GM19467 (cell line): ENCODE results near the gene MAL.

Experiments
- ATAC-seq: cut with Tn5 transposase; IDR thresholded peaks from one replicate; pipeline ENCODE4 v1.9.1; 2021; ENCODE audit warnings: mild to moderate bottlenecking, moderate library complexity; ENCODE audit not compliant: unreplicated experiment

MAL gene

GRCh38 chr2:95025406-95026319 is at the start of gene MAL:
Gene MAL (plus strand): TSS chr2:95025708. CDS start chr2:95025793, 85 bp downstream.
- no peak for ATAC-seq

DNA sequence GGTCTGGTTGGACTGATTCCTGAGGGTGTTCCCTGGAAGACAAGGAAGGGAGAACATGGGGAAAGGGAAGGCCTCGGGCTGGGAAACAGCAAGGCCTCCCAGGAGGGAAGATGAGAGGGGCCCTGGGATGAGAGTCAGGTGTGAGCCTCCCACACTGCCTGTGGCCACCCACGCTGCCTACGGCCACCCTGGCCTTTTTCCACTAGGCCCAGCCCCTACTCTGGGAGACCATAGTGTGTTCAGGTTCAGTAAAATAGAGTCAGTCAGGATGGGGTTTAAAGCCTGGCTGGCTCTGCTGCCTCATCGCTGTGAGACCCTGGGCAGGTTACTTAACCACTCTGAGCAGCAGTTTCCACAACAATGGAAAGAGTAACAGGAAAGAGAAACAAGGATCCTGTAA is 47.7 kb upstream of the MAL start:
- ATAC-seq: no peak

DNA sequence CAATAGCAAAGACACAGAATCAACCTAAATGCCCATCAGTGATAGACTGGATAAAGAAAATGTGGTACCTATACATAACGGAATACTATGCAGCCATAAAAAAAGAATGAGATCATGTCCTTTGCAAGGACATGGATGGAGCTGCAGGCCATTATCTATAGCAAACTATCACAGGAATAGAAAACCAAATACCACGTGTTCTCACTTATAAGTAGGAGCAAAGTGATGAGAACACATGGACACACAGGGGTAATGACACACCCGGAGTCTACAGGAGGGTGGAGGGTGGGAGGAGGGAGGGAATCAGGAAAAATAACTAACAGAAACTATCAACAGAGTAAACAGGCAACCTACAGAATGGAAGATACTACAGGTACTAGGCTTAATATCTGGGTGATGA is 46.6 kb upstream of the MAL start:
- ATAC-seq: no peak

DNA sequence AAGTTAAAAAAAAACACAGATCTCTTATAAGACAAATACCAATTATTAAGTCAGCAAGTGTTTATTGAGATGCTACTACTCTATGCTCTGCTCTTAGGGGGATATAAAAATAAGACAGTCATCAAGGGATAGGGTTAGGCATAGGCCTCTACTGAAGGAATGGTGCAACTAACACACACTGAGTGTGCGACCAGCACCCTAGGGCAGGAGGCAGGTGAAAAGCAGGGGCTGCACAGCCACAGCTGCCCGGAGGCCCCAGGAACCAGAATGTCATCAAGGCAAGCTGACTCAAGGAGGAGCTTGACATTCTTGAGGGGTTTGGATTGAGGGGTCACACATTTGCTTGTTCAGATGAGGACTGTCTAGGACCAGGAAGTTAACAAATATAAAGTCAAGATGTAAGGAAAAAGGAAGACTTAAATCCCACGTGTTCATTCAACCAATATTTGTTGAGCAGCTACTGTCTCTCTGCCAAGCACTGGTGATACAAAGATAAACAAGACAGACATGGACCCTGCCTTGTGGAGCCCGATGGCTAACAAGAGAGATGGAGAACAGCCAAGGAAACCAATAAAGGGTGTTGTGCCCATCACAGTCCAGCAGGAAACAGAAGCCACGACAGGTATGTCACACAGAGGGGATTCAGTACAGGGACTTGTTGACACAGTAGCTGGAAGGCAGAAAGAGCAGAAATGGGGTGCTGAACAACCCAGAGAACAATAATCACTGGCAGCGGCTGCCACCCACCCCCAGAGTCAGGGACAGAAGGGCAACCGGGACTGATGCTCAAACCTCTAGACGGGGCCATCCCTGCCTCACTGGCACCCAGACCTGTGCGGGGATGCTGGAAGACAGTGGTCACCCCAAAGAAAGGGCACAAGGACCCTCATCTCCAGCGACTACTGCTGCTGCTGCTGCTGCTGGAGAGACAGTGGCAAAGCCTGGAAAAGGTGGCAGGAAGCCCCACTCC is 45.8 kb upstream of the MAL start:
- no peak for ATAC-seq

DNA sequence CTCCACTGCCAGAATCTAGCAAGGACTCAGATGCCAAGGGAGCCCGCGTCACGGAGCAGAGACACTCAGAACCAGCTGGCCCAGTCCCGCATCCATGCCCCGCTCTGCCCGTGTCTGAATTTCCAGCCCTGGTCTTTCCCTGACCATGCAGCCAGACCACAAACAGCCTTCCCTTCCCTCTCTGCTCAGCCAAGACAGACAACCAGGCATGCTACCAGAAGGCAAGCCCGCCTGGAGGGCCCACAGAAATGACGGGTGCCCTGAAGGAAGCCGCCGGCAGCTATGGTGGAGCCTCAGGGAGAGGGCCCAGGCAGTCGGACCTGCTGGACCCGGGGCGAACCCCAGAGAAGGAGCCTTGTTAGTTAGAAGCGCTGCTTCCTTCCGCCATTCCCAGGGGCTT is 45.1 kb upstream of the MAL start:
- no peak for ATAC-seq

GRCh38 chr2:94982156-94982555 is 43.4 kb upstream of the MAL start:
- no peak for ATAC-seq

- ATAC-seq: no peak
These were observed 42.8 kb upstream of the MAL start for GRCh38 chr2:94982675-94983074.

DNA sequence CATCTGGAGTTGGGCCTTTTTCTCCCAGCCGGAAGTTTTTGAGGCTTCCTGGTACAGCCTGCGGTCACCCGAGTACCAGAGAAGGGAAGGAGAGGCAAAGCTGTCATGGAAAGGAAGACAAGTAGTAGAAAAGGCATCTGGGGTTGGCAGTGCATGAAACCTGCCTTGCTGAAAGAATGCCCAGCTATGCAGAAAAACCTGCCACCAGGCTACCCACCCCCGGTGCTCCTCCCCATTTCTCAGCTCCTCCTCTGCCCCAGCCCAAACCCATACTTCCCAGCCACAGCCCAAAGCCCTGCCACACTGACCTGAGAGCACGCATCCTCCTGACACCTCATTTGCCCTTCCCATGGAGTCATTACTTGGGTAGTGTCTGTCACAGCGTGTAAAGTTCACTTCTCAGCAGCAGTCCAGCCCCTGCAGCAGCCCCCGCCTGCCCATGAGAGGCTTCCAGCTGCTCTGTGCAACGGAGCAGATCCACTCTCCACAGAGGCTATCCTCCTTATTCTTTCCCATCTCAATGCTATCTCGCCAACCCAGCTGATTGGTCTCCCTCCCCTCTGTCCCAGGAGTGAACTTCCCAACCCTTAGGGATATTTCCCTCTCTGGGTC is 40.4 kb upstream of the MAL start:
- no peak for ATAC-seq

DNA sequence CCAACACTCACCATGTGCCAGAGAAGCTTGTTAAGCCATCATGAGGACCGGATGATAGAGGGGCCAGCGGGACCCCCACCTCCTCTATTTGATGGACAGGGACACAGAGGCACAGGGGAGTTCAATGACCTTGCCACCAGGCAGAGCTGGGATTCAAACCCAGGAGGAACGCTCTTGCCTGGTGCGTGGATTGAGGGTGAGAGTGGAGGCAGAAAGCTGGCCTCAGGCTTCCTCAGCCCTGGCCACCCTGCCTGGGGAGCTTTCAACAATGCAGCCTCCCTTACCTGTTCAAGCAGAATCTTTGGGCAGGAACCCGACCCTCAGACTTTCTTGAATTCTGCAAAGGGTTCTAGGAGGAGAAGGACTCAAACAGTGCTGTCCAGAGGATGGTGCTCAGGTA is 39.9 kb upstream of the MAL start:
- ATAC-seq: no peak

DNA sequence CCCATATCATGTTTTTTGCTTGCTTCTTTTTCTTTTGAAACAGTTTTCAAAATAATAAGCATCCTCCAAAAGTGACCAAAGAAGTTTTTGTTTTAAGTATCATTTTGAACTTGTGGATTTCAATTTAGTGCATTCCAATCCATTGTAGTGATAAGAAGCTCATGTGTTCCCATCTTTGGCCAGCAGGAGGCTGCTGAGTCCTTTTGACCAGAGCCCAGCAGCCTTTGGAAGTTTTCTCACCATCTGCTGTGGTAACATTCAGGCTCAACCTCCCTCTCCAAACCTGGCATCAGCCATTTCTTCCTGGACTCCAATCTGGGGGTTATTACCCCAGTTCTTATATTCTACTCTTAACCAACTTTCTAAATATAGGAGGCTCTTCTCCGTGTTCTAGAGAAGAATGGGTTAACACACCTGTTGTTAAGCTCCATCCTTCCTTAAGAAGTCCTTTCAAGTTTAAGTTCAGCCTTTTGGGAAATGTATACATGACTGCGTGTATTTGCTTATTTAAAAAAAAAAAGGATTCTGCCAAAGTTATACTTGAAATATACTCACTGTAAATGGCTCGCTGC is 39.0 kb upstream of the MAL start:
- no peak for ATAC-seq

DNA sequence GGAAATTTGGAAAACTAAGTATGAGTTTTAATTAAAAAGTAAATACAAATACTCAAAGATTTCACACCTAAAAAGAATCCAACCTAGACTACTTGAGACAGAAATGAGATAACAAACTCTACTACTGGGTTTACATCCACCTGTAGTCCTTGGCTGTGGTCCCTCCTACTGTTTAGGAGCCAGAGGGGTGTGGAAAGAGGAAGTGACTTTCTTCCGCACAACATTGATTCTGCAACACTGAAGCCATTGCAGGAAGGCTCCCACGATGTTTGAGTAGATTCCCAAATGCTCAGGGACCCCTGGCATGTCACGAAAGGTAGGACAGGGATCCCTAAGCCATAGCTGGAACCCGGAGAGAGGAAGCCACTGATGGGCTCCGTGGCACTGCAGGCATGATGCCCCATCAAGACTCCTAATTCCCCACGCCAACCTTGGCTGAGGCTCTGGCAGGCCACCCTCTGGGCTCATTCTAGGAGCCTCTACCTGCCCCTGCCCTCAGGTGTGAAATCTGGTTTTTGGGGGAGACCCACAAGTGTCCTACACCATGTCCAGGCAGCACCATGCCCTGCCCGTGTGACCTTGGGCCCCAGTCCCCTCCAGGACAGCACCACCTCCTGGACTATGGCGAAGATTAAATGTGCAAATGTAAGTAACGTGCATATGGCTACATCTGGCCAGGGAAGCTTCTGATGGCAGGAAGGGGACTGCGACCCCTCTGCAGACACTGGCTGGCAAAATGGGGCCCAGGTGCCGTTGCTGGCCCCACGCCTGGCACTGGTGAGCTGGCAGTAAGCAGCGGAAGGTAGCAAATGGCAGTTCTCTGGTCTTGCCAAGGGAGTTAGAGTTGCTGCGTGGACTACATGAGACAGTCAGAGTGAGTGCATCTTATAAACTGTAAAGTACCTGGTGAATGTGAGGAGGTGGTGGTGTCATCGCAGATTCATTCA is 38.2 kb upstream of the MAL start:
- no peak for ATAC-seq

- no peak for ATAC-seq
These were observed 34.6 kb upstream of the MAL start for GRCh38 chr2:94990956-94991355.

DNA sequence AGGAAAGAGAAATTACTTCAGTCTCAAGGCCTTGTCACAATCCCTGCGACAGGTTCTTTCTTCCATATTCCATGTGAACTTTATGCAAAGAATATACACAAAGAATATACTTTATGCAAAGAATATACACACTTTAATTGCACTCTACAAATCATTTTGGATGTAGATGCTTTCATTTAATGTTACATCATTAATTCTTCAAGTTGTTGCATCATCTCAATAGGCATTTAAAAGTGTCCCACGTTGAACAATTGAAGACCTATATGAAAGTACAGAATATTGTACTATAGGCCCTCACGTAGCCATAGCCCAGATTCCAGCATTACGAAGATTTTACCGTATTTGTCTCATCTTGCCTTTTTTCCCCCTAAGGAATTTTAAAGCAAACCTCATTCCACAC is 33.1 kb upstream of the MAL start:
- no peak for ATAC-seq

DNA sequence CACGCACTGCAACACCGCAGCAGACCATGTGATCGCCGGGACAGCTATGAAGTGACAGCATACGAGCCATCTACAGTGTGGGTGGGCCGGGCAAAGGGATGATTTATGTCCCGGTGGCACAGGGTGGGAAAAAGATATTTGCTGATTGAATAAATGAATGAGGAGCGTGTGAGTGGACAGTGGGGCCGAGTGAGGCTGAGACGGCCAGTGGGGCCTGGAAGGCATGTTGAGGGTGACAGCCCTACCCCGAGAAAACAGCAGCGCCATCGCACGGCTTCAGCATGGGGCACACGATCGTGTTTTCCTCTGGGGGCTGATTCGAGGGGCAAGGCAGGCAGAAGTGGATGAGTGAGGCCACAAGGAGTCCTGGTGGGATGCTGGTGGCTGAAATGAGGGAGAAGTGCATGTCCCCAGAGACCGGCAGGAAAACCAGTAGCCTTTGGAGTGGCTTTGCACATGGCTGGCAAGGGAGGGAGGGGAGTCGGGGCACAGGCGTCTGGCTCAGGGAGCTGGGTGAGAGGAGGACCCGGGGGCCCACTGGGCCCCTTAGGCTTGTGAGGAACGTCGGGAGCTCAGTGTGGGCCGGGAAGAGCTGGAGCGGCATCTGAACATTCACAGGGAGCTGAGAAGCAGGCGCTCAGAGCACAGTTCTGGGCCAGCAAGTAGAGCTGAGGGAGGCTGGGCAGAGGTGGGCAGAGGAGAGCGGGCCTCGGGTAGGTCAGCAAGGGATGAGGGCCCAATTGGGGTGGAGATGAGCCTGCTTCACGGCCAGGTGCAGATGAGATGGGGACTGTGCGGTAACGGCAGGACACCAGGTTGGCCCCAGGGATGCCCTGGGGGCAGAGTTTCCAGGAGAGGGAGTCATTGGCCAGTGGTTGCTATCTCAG is 32.1 kb upstream of the MAL start:
- ATAC-seq: no peak

- no peak for ATAC-seq
These were observed 31.2 kb upstream of the MAL start for GRCh38 chr2:94994063-94994913.

DNA sequence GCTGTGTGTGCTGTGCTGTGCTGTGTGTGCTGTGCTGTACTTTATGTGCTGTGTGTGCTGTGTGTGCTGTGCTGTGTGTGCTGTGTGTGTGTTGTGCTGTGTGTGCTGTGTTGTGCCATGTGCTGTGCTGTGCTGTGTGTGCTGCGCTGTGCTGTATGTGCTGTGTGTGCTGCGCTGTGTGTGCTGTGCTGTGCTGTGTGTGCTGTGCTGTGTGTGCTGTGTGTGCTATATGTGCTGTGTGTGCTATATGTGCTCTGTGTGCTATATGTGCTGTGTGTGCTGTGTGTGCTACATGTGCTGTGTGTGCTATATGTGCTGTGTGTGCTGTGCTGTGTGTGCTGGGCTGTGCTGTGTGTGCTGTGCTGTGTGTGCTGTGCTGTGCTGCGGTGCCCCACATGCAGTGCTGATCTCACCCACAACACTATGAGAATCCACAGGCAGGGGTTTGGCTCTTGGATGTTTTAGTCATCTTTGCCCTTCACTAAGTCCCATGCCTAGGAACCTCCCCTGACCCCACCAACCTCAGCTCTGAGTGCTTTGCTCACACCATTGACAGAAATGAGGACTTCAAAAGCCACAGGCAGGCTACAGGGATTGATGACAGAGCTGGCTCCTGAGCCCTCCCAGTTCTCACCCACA is 30.5 kb upstream of the MAL start:
- no peak for ATAC-seq

DNA sequence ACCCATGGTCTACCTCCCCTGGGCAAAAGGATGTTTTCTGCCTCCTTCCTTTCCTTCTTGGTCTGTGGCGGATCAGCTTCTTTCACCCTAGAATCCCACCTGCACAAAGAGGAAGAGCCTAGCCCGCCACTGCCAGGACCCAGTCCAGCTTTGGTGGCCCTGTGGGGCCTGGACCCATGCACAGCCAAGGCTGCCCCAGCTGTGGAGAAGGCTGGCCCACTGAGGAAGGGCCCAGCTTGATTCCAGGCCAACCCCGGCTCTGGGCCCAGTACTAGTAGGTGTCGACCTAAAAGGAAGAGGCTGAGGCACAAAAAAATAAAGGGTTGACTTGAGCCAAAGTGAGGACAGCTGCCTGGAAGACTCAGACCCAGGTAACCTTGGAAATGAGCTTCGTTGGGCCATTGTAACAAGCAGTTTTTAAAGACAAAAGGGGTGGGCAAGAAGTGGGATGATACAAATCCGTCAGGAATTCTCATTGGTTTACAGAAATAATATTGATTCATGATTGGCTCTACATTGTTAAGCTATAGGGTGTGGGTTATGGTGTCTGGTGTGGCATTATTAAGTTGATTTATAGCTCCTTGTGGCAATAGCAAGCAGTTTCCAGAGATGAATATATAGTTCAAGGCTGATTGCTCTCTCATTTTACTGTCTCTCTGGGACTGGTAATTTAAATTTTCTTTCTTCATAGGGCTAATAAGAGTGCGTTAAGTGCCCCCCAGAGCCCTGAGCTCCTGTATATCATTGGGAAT is 29.8 kb upstream of the MAL start:
- no peak for ATAC-seq
